NCI-H345 treated with DMSO at 0.1 percent for 48 hours (cell line): Measurements from ENCODE around the gene CKM.
"Not testable (repeated sequence)": the region's sequence is repeated elsewhere in the genome, so short reads cannot be mapped to it uniquely, and the experiment has no call there.

Source experiments
- DNase-seq: peaks from one replicate; lab custom pipeline; 2025; ENCODE audit not compliant: unreplicated experiment; lab: John Stamatoyannopoulos, UW

The CKM gene

DNA sequence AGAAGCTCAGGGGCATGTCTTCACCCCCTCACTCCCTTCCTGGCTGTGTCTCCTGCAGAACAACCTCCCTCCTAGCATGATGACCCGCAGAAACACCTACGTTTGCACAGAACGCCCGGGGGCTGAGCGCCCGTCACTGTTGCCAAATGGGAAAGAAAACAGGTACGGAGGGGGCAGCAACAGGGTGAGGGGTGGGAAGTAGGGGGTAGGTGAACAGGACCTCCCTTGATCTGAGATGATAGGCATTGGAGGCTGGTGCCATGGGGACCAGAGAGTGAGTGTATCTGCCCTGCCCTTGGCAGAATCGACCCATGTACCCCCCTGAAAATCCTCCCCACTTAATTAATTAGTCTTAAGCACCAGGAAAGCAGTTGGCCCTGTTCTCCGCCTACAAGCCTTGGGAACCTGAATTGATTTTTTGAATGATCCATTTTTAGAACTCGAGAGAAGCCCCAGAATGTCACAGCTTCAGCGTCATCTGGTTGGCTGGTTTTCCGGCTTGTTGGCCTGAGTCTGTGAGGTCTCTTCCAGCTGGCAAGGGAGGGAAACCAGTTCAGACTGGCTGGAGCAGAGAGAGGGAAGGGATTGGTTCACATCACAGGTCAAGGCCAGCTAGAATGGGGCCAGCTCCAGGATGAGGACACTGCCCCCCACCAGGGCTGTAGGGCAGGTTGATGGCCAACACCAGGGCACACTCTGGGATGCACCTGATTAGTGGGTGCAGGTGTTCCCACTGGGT is 28.2 kb downstream of the CKM start:
- no peak for DNase-seq

DNA sequence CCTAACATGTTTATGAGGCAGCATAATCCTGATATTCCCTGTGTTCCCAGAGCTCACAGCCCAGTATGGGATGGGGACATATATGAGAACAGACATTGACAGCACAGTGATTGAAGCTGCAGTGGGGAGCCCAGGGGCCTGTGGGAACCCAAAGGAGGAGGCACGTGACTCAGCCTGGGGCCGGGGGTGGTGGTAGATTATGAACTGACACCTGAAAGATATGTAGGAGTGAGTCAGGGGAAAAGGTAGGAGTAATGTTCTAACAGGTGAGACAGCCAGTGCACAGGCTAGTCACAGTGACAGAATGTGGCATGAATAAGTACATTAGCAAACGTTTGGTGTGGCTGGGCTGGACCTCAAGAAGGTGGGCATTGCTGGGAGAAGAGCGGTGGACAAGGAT is 29.0 kb downstream of the CKM start:
- DNase-seq, result no peak

DNA sequence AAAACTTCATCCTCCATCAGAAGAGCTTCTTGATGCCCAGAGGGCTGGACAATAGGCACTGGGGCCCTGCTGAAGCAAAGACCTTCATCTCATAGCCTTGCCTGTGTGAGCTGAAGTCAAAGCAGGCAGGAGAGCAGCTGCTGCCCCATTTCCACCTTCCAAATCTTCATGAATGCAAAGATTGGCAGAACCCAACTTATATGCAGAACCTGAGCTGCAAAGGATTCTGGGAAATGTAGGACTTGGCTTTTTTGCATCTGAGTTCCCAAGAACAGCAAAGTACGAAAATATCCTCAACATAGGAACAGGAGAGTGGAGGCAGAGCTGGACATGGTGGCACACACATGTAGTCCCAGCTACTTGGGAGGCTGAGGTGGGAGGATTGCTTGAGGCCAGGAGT is 30.8 kb downstream of the CKM start:
- no peak for DNase-seq

DNA sequence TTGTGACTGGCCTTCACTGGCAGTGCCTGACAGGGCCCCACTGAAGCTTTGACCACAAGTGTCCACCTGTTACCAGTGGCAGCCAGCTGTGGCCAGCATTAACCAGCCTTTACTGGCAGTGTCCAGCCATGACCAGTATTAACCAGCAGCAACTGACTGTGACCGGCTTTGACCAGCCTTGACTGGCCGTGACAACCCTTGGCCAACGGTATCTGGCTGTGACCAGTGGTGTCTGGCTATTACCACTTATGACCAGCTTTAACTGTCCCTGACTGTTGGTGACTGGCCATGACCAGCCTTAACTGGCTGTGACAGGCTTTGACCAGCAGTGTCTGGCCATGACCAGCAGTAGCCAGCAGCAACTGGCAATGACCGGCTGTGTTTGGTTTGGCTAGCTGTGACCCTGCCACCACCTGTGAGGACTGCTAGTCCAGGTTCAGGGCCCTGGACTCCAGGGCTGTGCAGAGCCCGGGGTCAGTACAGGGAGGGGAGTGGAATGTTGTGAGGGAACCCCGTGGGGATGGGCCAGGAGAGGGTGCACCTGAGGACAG is 32.2 kb downstream of the CKM start:
- no peak for DNase-seq

DNA sequence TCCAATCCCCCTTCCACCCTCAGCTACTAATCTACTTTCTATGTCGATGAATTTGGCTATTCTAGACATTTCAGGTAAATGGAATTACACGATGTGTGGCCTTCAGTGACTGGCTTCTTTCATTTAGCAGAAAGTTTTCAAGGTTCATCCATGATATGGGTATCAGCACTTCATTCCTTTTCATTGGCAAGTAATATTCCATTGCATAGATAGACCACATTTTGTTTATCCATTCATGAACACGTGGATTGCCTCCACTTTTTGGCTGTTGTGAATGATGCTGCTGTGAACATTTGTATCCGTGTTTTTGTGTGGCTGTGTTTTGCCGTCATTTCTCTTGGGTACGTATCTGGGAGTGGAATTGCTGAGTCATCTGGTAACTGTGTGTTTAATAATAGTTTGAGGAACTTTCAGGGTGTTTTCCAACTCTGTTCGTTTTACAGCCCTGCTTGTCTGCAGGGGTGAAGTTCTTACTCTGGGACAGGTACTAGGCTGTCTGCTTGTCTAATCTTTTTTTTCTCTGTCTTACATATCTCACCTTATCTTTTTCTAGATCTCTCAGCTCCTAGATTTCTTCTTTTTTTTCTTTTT is 39.1 kb downstream of the CKM start:
- no peak for DNase-seq

DNA sequence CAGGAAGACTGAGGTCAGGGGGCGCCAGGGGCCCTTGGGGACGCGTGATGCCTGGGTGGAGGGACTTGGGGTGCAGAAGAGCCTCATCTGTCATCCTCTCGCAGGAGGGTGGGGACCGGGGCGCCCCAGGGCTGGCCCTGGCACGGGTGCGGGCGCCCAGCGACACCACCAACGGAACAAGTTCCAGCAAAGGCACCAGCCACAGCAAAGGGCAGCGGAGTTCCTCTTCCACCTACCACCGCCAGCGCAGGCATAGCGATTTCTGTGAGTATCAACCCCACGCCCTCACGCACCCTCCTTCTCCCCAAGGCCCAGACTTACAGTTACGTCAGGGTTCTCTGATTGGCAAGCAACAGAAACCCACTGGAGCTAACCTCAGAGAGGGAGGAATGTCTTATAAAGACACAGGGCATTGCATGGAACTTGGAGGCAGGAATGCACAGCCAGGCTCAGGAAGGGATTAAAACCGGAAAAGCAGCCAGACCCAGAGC is 42.2 kb downstream of the CKM start:
- DNase-seq, result no peak

DNA sequence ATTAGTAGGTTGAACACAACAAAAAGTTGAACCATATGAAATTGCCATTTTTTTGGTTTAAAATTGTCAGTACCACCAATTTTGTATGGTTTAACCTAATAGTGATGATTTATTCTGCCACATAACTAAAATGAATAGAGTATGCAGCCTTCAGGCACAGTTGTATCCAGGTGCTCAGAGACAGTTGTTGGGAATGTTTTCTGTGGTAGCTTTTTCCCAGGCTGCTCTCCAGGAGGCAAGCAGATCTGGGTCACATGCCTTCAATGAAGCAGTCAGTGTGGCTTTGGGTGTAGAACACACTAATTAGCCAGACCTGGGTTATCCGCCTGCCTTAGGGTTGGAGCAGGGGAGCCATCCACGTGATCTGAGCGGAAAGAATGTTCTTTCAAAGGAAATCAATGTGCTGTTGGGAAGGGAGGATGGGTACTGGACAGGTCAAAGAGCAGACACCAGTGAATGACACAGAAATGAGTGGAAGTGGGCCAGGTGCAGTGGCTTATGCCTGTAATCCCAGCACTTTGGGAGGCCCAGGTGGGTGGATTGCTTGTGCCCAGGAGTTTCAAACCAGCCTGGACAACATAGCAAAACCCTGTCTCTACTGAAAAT is 43.0 kb downstream of the CKM start:
- no peak for DNase-seq

DNA sequence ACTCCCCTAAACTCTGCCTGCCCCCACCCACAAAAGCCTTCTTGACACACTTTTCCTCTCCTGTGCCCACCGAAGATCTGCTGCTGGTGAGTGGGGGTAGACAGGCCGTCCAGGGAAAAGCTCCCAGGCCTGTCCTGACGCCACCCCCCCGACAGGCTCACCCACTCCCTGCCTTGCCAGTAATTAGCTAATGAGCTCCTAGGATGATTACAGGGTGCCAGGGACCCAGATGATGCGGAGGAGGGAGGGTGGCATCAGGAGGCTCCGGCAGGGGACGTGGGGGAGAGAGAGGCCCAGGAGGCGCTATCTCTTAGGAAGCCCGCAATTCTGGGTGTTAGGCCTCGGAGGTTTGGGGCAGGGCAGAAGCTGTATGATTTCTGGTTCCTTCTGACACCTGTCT is 44.6 kb downstream of the CKM start:
- DNase-seq, result no peak

DNA sequence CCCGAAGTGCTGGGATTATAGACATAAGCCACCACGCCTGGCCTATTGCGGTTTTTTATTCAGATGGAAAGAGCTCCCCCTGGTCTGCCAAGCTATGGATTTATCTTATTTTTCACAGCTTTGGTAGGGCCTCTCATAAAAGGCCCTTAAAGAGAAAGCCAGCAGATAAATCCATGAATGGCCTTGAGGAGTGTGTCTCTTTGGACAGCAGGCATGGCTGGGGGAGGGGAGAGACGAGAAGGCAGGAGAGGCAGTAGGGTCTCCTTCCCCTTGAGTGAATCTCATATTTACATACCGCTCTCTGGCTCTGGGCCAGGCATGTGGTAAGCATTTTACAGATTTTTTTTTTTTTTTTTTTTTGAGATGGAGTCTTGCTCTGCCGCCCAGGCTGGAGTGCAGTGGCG is 46.4 kb downstream of the CKM start:
- peak; percentile 28 for DNase-seq

DNA sequence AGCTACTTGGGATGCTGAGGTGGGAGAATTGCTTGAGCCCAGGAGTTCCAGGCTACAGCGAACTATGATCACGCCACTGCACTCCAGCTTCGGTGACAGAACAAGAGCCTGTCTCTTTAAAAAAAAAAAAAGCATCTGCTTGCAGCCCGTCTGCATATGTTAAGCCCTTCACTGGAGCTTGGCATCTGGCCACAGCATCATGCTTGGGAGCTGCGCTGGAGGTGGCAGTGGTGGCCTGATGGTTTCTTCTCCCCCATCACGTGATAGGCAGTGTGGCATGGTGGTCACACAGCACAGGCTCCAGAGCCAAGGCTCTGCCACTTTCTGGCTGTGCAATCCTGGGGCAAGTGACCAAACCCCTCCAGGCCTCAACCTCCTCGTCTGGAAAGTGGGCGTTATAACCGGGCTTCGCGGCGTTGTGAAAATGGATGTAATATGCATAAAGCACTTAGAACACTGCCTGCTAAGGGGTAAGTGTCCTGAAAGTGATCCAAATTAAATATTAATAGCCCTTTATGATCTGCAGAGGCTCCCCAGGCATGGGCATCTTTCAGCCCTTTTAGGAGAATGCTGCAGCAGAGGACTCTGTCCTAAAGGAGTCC is 47.2 kb downstream of the CKM start:
- peak; percentile 46 for DNase-seq

DNA sequence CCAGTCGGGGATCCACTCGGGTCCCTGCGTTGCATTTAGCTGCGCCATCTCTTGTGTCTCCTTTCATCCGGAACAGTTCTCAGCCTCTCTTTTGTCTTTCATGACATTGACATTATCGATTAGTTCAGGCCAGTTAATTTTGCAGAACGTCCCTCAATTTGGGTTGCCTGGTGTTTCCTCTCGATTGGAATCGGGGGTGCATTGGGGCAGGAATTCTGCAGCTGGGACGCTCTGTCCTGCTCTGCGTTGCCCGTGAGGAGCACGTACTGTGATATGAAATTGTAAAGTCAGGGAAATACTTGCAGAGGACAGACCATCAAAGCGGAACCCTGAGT is 49.2 kb downstream of the CKM start:
- DNase-seq, result no peak

DNA sequence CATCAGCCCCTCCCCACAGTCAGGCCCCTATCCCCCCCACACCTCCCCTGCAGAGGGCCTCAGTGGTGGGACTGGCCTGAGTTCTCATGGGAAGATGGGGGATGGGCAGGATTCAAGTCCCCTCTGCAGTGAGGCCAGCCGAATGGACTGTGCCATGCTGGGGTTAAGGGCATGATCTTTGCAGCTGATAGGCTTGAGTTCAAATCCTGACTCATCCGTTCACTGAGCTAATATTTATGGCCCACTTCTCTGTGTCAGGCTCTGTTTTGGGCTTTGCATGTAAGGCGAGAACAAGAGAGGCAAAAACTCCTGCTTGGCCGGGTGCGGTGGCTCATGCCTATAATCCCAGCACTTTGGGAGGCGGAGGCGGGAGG is 51.0 kb downstream of the CKM start:
- no peak for DNase-seq

DNA sequence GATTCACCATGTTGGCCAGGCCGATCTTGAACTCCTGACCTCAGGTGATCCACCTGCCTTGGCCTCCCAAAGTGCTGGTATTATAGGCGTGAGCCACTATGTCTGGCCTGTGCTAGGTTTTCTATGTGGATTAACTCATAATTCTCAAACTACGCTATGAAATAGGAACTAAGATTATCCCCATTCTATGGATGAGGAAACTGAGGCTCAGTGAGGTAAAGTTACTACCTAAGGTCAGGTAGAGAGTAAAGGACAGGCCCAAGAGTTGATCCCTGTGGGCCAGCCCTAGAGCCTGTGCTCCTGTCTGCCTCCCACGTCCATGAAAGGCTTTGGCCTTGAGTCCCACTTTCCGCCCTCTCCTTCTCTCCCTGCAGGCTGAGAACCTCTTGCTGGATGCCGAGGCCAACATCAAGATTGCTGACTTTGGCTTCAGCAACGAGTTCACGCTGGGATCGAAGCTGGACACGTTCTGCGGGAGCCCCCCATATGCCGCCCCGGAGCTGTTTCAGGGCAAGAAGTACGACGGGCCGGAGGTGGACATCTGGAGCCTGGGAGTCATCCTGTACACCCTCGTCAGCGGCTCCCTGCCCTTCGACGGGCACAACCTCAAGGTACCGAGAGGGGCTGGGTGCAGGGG is 51.5 kb downstream of the CKM start:
- no peak for DNase-seq

DNA sequence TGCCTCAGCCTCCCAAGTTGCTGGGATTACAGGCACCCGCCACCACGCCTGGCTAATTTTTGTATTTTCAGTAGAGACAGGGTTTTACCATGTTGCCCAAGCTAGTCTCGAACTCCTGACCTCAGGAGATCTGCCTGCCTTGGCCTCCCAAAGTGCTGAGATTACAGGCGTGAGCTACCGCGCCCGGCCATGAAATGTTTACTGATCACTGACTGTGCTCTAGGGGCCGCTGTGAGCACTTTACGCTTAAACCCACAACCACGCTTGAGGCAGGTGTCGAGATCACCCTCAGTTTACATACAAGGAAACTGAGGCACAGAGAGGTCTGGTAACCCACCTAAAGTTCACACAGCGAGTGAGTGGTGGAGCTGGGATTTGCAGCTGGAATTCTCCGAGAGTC is 52.7 kb downstream of the CKM start:
- not testable (repeated sequence) for DNase-seq

DNA sequence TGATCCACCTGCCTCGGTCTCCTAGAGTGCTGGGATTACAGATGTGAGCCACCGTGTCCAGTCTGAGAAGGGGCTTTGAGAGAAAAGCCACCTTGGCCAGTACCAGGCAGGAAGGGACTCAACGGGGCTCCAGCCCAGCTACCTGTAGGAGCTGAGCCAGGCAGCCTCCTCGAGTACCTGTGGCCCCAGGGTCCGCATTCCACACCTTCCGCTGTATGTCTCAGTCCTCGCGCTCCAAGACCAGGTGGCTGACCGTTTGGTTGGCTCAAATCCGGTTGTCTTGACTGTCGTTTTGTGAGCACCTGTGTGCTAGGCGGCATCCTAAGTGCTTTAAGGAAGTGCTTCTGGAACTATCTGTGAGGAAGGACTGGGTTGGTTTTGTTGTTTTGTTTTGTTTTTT is 55.4 kb downstream of the CKM start:
- DNase-seq, result no peak

DNA sequence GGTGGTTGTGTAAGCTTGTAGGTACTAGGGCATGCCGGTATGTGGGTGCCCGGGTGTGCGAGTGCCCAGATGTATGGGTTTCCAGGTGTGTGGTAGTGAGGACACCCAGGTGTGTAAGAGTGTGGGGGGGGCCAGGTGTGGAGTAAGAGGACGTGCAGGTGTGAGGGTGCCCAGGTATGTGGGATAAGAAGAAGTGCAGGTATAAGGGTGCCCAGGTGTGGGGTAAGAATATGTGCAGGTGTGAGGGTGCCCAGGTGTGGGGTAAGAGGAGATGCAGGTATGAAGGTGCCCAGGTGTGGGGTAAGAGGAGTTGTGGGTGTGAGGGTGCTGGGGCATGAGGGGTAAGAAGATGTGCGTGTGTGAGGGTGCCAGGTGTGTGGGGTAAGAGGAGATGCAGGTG is 57.3 kb downstream of the CKM start:
- DNase-seq, result no peak

DNA sequence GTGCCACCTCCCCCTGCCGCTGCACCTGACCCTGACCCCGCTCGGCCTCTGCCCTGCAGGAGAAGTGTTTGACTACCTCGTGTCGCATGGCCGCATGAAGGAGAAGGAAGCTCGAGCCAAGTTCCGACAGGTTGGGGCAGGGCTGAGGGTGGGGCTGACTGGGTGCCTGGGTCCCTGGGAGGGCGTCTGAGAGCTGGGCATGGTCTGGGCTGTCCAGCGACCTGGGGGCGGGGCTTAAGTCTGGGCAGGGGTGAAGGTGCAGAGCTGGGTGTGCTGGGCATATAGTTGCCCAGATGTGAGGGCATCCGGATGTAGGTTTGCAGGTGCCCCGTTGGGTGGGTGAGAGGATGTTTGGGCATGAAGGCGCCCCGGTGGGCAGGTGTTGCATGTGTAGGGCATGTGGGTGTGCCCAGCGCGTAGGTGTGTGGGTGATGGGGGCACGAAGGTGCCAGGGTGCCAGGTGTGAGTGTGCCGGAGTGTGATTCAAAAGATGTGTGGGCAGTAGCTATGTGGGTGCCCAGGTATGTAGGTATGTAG is 57.8 kb downstream of the CKM start:
- DNase-seq, result no peak

DNA sequence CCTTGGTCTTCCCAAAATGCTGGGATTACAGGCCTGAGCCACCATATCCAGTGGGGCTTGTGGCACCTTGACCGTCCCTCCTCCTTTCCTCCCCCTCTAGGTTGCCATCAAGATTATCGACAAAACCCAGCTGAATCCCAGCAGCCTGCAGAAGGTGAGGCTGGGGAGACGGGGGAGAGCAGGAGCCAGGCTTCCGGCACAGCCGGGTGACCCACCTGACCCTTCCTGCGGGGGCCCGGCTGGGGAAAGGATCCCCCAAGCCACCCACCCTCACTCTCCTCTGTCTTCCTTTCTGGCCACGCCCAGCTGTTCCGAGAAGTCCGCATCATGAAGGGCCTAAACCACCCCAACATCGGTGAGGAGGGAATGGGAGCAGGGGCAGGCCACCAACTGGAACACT is 59.7 kb downstream of the CKM start:
- no peak for DNase-seq

DNA sequence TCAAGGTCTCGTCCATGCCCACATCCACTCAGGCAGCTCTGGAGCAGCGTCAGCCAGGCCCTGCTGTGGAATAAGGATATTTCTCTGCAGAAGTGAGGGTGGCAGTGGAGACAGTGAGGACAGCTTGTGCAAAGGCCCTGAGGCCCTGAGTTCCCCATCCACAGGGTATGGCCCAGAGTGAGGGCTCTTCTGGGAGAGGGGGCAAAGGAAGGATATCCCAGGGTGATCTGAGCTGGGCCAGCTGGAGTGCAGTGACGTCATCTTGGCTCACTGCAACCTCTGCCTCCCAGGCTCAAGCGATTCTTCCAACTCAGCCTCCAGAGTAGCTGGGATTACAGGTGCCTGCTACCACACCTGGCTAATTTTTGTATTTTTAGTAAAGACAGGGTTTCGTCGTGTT is 60.1 kb downstream of the CKM start:
- no peak for DNase-seq

DNA sequence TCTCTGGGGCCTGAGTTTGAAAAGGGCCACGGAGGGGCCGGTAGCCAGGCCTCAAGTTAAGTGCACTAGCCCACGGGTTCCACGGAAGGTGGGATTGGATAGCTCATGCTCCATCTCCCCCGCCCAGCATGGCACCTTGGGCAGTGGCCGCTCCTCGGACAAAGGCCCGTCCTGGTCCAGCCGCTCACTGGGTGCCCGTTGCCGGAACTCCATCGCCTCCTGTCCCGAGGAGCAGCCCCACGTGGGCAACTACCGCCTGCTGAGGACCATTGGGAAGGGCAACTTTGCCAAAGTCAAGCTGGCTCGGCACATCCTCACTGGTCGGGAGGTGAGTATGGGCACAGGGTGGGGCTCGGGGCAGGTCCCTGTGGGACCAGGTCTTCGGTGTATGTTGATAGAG is 63.8 kb downstream of the CKM start:
- DNase-seq, result no peak

DNA sequence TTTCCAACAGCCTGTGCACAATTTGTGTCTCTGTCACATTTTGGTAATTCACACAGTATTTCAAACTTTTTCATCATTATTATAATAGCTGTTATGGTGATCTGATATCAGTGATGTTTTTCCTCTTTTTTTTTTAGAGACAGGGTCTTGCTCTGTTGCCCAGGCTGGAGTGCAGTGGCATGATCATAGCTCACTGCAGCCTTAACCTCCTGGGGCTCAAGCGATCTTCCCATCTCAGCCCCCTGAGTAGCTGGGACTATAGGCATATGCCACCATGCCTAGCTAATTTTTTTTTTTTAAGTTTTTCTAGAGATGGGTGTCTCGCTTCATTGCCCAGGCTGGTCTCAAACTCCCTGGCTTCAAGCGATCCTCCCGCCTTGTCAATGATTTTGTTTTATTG is 65.8 kb downstream of the CKM start:
- DNase-seq, result no peak
